Aorta (tissue), 5 donors: Measurements from ENCODE around the gene TUBB6. TPM values are rescaled to one million over a fixed set of nuclear protein-coding genes. Genes with fewer than 3 reads are reported as not detected.

Experiments
- ATAC-seq: fragments of 200-7000 bp; cut with Tn5 transposase; one replicate; pipeline ENCODE4 v1.9.1; 2022; ENCODE audit warnings: moderate library complexity; ENCODE audit not compliant: low FRiP score
- DNase-seq, 2 donors: peaks; one replicate each; pipeline ENCODE4 v3.0.0-alpha.2; 2020
- H3K27ac ChIP-seq, 2 donors: one replicate each; pipeline ENCODE4 v1.5.1; 2013; ENCODE audit warnings: low read length in 2 of 2, mild to moderate bottlenecking in 2 of 2, moderate library complexity in 2 of 2, control low read depth in 1 of 2, inconsistent platforms in 1 of 2, low read depth in 1 of 2
- H3K27me3 ChIP-seq, 2 donors: one replicate each; pipeline ENCODE4 v1.6.1; 2013; ENCODE audit warnings: control low read depth in 1 of 2, low read length in 1 of 2, mild to moderate bottlenecking in 1 of 2, moderate library complexity in 1 of 2; ENCODE audit not compliant: insufficient read depth in 2 of 2, control insufficient read depth in 1 of 2
- H3K36me3 ChIP-seq, 2 donors: one replicate each; pipeline ENCODE4 v1.6.1; 2013; ENCODE audit warnings: control low read depth in 1 of 2, low read length in 1 of 2, mild to moderate bottlenecking in 1 of 2; ENCODE audit not compliant: insufficient read depth in 2 of 2, control insufficient read depth in 1 of 2
- H3K4me1 ChIP-seq, 2 donors: one replicate each; pipeline ENCODE4 v1.6.1; 2013; ENCODE audit warnings: low read length in 2 of 2, control low read depth in 1 of 2, mild to moderate bottlenecking in 1 of 2, moderate library complexity in 1 of 2; ENCODE audit not compliant: insufficient read depth in 2 of 2, control insufficient read depth in 1 of 2
- H3K4me3 ChIP-seq, 2 donors: one replicate each; pipeline ENCODE4 v1.5.1; 2013; ENCODE audit warnings: low read length in 2 of 2, control low read depth in 1 of 2, mild to moderate bottlenecking in 1 of 2
- H3K9me3 ChIP-seq: one replicate; pipeline ENCODE4 v1.6.1; 2013; ENCODE audit warnings: mild to moderate bottlenecking, low read length; ENCODE audit not compliant: control insufficient read depth
- WGBS, 2 donors: extraction: QIAGEN DNeasy Blood & Tissue Kit; methylation state at CpG; one replicate each; pipeline ENCODE4 v1.1.7; 2013; 5-methylcytosine and 5-hydroxymethylcytosine counted together
- intact Hi-C, 2 donors: fragments of 100-400 bp; cut with DNase I; formaldehyde crosslinking; loops; one replicate each; pipeline versions ENCODE4 v1.14.2 to v1.15.0; 2022
- polyA plus RNA-seq, 2 donors: library from polyadenylated mRNA; stranded (reverse); fragments of 200-250 nt; gene quantifications; one replicate each; pipeline ENCODE4 v1.2.3, GENCODE V29; 2013
- total RNA-seq, 2 donors: library from RNA; stranded (reverse); fragmentation: NEBNext Ultra II Directional; extraction: Animal tissue kit (Norgen Biotek cat#: 25700); gene quantifications; one replicate each; pipeline ENCODE4 v1.2.1, GENCODE V29; 2021
- donor health status: healthy with polysubstance abuse.
- donor health status: Bipolar disorder and iron deficiency.
- donor health status: DM: no; HTN: no; CAD: no.
- donor health status: DM: no; HTN: no; CAD: no.
- donor health status: DM: yes; HTN: yes; CAD: no.

The TUBB6 gene
- total and polyA plus RNA-seq, 4 donors, result 137 to 257 (median 171) TPM

GRCh38 chr18:12328179-12328823 lies 20.3 kb downstream of the TUBB6 start:
- DNase-seq (peak in 1 of 2 donors; percentile 61), ATAC-seq (no peak)
- Histone ChIP-seq H3K4me1 (no peaks in the 10 kb centered on the region), H3K27me3 (no peaks in the 10 kb centered on the region), H3K9me3 (no peaks in the 10 kb centered on the region), H3K27ac (no peak overlapping the region), H3K4me3 (no peak overlapping the region), H3K36me3 (peaks cover 3 to 20% of the 10 kb centered on the region in 2 donors)
- 94 to 95% methylated on average over 4 of the region's 4 CpGs for WGBS, 2 donors
- intact Hi-C loops, result no loop called here

DNA sequence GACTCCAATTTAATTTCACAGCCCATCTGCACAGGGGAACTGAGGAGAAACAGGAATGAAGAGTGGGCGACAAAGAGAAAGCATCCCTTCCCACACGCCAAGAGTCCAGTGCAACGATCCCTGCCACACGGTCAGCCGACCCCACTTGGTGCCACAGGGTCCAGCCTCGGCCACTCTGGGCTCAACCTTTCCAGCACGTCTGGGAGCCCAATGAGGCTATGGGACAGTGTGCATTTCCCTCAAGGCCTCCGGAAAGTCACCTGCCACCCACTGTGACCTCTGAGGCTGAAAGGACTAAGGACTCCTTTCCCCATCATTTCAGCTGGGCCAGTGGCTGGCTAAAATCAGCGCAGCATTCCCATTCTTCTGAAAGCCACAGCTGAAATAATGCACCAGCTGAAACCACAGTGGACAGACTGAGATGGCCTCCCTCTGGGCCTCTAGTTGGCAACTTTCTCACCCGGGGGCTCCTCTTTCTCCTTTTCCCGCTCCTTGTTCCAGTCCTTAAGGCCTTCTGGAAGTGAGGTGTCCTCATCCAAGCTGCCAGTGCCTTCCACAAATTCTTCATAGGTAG lies 21.2 kb downstream of the TUBB6 start:
- ATAC-seq (no peak), DNase-seq (peak in 1 of 2 donors; percentile 70)
- Histone ChIP-seq H3K27me3 (no peaks in the 10 kb centered on the region), H3K4me1 (no peaks in the 10 kb centered on the region), H3K9me3 (no peaks in the 10 kb centered on the region), H3K4me3 (no peak overlapping the region), H3K36me3 (peaks cover 3 to 20% of the 10 kb centered on the region in 2 donors), H3K27ac (no peak overlapping the region)
- WGBS, 2 donors, result 87 to 89% methylated on average over 11 of the region's 11 CpGs
- intact Hi-C loops, result no loop called here

DNA sequence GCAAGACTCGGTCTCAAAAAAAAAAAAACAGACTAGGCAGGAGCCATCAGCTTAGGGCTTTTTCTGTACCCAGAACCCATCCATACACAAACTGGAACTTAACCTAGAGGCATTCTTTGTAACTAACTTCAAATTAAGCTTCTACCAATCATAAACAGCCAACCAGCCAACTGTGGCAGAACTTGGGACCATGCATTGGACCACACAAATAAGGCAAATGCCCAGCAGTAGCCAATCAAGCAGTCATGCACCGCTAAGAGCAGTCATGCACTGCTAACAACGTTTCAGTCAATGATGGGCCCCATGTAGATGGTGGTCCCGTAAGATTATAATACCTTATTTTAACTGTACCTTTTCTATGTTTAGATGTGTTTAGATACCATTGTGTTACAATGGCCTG lies 22.7 kb downstream of the TUBB6 start:
- H3K36me3 ChIP-seq, result peaks cover 6 to 11% of the 10 kb centered on the region in 2 donors

GRCh38 chr18:12333506-12334290 lies 25.7 kb downstream of the TUBB6 start:
- Histone ChIP-seq H3K36me3 (peaks cover 5 to 10% of the 10 kb centered on the region in 2 donors), H3K4me3 (no peak overlapping the region), H3K27me3 (no peaks in the 10 kb centered on the region), H3K9me3 (no peaks in the 10 kb centered on the region), H3K27ac (no peak overlapping the region), H3K4me1 (no peaks in the 10 kb centered on the region)
- intact Hi-C loops, result no loop called here
- DNase-seq, result peak in 1 of 2 donors; percentile 52
- WGBS, 2 donors, result 85 to 86% methylated on average over 10 of the region's 10 CpGs
- no peak for ATAC-seq

More for the DNA sequence above, 22.7 kb downstream of the TUBB6 start:
- ATAC-seq (no peak), DNase-seq (peak in 1 of 2 donors; percentile 17)
- Histone ChIP-seq H3K4me3 (no peak overlapping the region), H3K4me1 (no peaks in the 10 kb centered on the region), H3K27ac (no peak overlapping the region), H3K9me3 (no peaks in the 10 kb centered on the region), H3K27me3 (no peaks in the 10 kb centered on the region)
- intact Hi-C loops, result no loop called here
- 85 to 89% methylated on average over 4 of the region's 4 CpGs for WGBS, 2 donors

- H3K4me3 ChIP-seq, result no peak overlapping the region
- no peaks in the 10 kb centered on the region for H3K27me3 ChIP-seq
- H3K4me1 ChIP-seq, result no peaks in the 10 kb centered on the region
- intact Hi-C loops, result no loop called here
- DNase-seq, result peak in 1 of 2 donors; percentile 33
- peaks cover 5 to 6% of the 10 kb centered on the region in 2 donors for H3K36me3 ChIP-seq
- ATAC-seq, result no peak
- WGBS, 2 donors, result 48 to 62% methylated on average over 2 of the region's 2 CpGs
- H3K9me3 ChIP-seq, result no peaks in the 10 kb centered on the region
- no peak overlapping the region for H3K27ac ChIP-seq
These were observed 26.3 kb downstream of the TUBB6 start for GRCh38 chr18:12334366-12334808.

DNA sequence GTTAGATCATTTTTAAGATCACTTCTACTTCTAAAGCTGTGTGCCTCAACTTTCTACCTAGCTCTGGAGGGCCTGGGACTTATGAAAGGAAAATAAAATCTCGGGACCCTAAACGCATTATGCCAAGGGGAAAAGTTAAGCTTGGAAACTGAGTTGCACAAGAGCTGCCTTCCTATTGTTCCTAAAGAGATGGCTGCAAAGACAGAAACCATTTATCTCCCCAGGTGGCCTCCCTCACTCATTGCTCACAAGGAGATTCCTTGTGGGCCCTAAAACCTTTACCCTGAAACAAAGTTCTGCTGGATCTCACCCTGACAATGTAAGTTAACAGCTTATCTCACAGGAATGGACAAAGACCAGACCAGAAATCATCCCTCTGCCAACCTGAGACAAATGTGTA lies 26.8 kb downstream of the TUBB6 start:
- WGBS, 2 donors, result 77 to 82% methylated on average over 2 of the region's 2 CpGs
- Histone ChIP-seq H3K4me3 (no peak overlapping the region), H3K27me3 (no peaks in the 10 kb centered on the region), H3K36me3 (peaks cover 5% of the 10 kb centered on the region in 2 donors), H3K4me1 (no peaks in the 10 kb centered on the region), H3K27ac (no peak overlapping the region), H3K9me3 (no peaks in the 10 kb centered on the region)
- intact Hi-C loops, result no loop called here
- no peak for DNase-seq
- no peak for ATAC-seq

DNA sequence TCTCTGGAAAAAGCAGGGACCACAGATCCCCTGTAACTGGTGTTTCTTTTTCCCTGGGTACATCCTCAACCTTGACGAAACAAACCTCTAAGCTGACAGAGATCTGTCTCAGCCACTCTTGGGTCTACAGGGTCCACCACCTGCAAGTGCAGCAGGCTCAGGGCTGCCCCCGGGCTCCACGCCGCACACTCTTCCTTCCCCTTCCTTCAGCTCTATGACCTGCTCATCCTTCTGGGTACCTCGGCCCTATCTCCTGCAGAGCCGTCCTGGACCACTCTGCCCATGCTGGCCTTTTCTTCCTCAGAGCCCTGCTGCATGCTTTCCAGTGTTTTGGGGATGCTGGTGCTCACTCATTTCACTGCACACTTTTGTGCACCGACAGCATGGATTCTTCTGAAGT lies 27.5 kb downstream of the TUBB6 start:
- H3K36me3 ChIP-seq, result peaks cover 5% of the 10 kb centered on the region in 2 donors
- H3K27ac ChIP-seq, result no peak overlapping the region
- no peaks in the 10 kb centered on the region for H3K9me3 ChIP-seq
- intact Hi-C loops, result no loop called here
- 88 to 90% methylated on average over 7 of the region's 7 CpGs for WGBS, 2 donors
- H3K4me3 ChIP-seq, result no peak overlapping the region
- H3K27me3 ChIP-seq, result no peaks in the 10 kb centered on the region
- DNase-seq, result no peak
- ATAC-seq, result no peak
- H3K4me1 ChIP-seq, result no peaks in the 10 kb centered on the region

DNA sequence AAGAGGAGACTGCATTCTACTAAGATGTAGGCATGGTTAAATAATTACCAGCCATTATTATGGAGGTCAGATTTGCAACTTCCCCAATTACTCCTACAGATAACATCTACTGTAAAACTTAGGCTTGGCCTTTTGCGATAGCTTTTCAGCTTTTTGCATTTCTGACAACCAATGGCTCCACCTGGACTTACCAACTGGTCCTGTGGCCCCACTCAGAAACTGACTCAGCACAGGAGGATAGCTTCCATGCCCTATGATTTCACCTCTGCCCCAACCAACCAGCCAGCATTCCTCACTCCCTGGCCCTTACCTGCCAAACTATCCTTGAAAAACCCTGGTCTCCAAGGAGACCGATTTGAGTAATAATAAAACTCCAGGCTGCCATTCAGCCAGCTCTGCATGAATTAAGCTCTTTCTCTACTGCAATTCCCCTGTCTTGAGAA lies 28.2 kb downstream of the TUBB6 start:
- intact Hi-C loops, result no loop called here

More for the DNA sequence above, 28.2 kb downstream of the TUBB6 start:
- H3K9me3 ChIP-seq, result no peaks in the 10 kb centered on the region
- DNase-seq (no peak), ATAC-seq (no peak)
- H3K27me3 ChIP-seq, result no peaks in the 10 kb centered on the region
- no peaks in the 10 kb centered on the region for H3K4me1 ChIP-seq
- 52 to 55% methylated on average over 2 of the region's 2 CpGs for WGBS, 2 donors
- peaks cover 4 to 5% of the 10 kb centered on the region in 2 donors for H3K36me3 ChIP-seq
- no peak overlapping the region for H3K27ac ChIP-seq
- H3K4me3 ChIP-seq, result no peak overlapping the region
